Upper lobe of right lung (tissue), 1 donor: ENCODE measurements around the gene ZNF407. TPM values are rescaled to one million over a fixed set of nuclear protein-coding genes. Genes with fewer than 3 reads are reported as not detected.

Experiments
- ATAC-seq: fragments of 200-7000 bp; cut with Tn5 transposase; one replicate; pipeline ENCODE4 v1.9.1; 2020; ENCODE audit warnings: mild to moderate bottlenecking, moderate library complexity
- DNase-seq: peaks from one replicate; pipeline ENCODE4 v3.0.0-alpha.2; 2020
- H3K27ac ChIP-seq: fragments of 200-600 bp; one replicate; pipeline ENCODE4 v1.8.0; 2022
- H3K27me3 ChIP-seq: fragments of 200-600 bp; one replicate; pipeline ENCODE4 v1.8.0; 2022; ENCODE audit warnings: mild to moderate bottlenecking
- H3K36me3 ChIP-seq: fragments of 200-600 bp; one replicate; pipeline ENCODE4 v1.8.0; 2022
- H3K4me1 ChIP-seq: fragments of 200-600 bp; one replicate; pipeline ENCODE4 v1.8.0; 2022
- H3K4me3 ChIP-seq: fragments of 200-600 bp; one replicate; pipeline ENCODE4 v1.8.0; 2022; ENCODE audit warnings: mild to moderate bottlenecking
- H3K9me3 ChIP-seq: fragments of 200-600 bp; one replicate; pipeline ENCODE4 v1.8.0; 2022
- intact Hi-C: fragments of 100-400 bp; cut with DNase I; formaldehyde crosslinking; loops from one replicate; pipeline ENCODE4 v1.11.0; 2022
- total RNA-seq: library from RNA; stranded (reverse); fragmentation: NEBNext Ultra II Directional; extraction: Animal tissue kit (Norgen Biotek cat#: 25700); gene quantifications from one replicate; pipeline ENCODE4 v1.2.1, GENCODE V29; 2021
- TF ChIP-seq, protein P1 (sequence below): fragments of 200-600 bp; IDR thresholded peaks from one replicate; pipeline ENCODE4 v1.8.0; 2022; ENCODE audit warnings: antibody characterized with exemption
- donor health status: DM: no; HTN: yes; CAD: no; lungs with severe emphysema.

Gene ZNF407
- total RNA-seq, 1 donor from 2014 or later, result 18.4 TPM

DNA sequence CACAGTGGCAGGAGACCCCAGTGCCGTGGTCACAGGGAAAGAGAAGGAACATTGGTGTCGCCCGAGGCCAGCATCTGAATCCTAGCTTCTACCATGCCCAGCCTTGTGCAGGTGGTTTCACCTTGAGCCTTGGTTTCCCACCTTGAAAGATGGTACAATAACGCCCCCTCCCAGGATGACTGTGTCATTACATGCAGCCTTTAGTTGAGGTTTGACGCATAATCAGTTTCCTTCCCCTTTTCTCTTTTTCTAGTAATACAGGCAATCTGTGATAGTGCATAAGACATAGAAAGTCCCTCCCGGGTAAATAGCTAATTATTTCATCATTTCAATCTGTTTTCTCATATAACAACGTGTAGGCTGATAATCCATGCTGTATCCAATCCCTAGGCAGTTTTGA lies 29.8 kb upstream of the ZNF407 start:
- H3K4me1 ChIP-seq, result no peaks in the 10 kb centered on the region
- intact Hi-C loops, result no loop called here
- no peak overlapping the region for H3K4me3 ChIP-seq
- no peaks in the 10 kb centered on the region for H3K9me3 ChIP-seq
- no peaks in the 10 kb centered on the region for H3K36me3 ChIP-seq
- TF ChIP-seq, protein P1, sequence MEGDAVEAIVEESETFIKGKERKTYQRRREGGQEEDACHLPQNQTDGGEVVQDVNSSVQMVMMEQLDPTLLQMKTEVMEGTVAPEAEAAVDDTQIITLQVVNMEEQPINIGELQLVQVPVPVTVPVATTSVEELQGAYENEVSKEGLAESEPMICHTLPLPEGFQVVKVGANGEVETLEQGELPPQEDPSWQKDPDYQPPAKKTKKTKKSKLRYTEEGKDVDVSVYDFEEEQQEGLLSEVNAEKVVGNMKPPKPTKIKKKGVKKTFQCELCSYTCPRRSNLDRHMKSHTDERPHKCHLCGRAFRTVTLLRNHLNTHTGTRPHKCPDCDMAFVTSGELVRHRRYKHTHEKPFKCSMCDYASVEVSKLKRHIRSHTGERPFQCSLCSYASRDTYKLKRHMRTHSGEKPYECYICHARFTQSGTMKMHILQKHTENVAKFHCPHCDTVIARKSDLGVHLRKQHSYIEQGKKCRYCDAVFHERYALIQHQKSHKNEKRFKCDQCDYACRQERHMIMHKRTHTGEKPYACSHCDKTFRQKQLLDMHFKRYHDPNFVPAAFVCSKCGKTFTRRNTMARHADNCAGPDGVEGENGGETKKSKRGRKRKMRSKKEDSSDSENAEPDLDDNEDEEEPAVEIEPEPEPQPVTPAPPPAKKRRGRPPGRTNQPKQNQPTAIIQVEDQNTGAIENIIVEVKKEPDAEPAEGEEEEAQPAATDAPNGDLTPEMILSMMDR, result no peak
- no peak overlapping the region for H3K27ac ChIP-seq
- ATAC-seq (peak; percentile 48), DNase-seq (no peak)
- no peaks in the 10 kb centered on the region for H3K27me3 ChIP-seq

- Histone ChIP-seq H3K27me3 (no peaks in the 10 kb centered on the region), H3K4me3 (no peak overlapping the region), H3K9me3 (no peaks in the 10 kb centered on the region), H3K4me1 (no peaks in the 10 kb centered on the region), H3K27ac (no peak overlapping the region), H3K36me3 (no peaks in the 10 kb centered on the region)
- ATAC-seq (no peak), DNase-seq (no peak)
- intact Hi-C loops, result no loop called here
- TF ChIP-seq, protein P1, result no peak
Measured at GRCh38 chr18:74569401-74569800, 28.3 kb upstream of the ZNF407 start.

DNA sequence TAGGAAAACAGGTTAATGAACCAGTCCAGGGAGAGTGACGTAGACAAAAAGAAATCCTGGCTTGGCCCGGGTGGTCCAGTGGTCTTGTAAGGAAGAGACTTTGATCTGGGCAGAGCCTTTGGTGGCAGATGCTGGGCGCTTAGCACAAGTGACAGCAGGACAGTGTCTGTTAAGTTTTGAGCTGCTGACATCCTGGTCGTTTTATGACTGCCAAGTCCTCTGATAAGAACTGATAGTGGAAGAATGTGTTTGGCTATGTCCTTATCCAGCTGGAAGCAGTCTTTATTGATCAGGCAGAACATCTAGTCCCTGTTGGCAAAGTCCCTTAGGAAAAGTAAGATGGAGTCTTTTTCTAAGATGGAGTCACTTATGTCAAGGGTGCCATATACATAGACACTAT lies 27.4 kb upstream of the ZNF407 start:
- Histone ChIP-seq H3K4me1 (no peaks in the 10 kb centered on the region), H3K4me3 (no peak overlapping the region), H3K9me3 (no peaks in the 10 kb centered on the region), H3K27me3 (no peaks in the 10 kb centered on the region), H3K27ac (no peak overlapping the region), H3K36me3 (no peaks in the 10 kb centered on the region)
- DNase-seq (no peak), ATAC-seq (no peak)
- intact Hi-C loops, result no loop called here
- TF ChIP-seq, protein P1, result no peak

DNA sequence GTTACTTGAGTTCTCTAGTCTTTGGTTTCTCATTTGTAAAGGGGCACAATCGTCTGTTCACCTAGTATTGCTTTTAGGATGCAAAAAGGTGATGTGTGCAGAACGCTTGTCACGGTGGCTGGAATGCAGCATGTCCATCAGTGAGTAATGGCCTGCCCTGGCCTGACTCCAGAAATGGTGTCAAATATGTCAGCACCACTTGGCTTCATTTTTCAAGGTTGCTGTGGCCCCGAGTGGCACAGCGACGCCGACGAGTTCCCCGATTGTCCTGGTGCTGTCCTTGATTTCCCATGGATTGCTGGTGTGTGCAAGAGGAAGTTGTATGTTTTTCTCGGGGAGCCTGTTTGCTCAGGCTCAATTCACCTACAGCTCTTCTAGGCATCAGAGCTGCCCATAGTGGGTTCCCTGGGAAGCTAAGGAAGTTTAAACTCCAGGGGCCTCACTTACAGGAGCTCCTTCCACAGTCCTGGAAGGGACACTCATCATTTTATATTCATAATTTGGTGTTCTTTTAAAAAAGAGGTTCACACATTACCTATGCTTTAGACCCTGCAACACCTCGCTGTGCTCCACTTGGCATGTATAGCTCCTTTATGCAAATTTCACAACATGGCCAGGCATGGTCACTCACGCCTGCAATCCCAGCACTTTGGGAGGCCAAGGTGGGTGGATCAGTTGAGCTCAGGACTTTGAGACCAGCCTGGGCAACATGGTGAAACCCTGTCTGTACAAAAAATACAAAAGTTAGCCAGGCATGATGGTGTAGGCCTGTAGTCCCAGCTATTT lies 25.6 kb upstream of the ZNF407 start:
- H3K9me3 ChIP-seq, result no peaks in the 10 kb centered on the region
- H3K36me3 ChIP-seq, result no peaks in the 10 kb centered on the region
- ATAC-seq, result no peak
- intact Hi-C loops, result no loop called here
- no peak for DNase-seq
- H3K4me1 ChIP-seq, result no peaks in the 10 kb centered on the region
- H3K27ac ChIP-seq, result no peak overlapping the region
- TF ChIP-seq, protein P1, result no peak
- H3K4me3 ChIP-seq, result no peak overlapping the region
- no peaks in the 10 kb centered on the region for H3K27me3 ChIP-seq

GRCh38 chr18:74573053-74573452 lies 24.6 kb upstream of the ZNF407 start:
- Histone ChIP-seq H3K27ac (no peak overlapping the region), H3K27me3 (no peaks in the 10 kb centered on the region), H3K4me1 (no peaks in the 10 kb centered on the region), H3K36me3 (no peaks in the 10 kb centered on the region), H3K9me3 (no peaks in the 10 kb centered on the region), H3K4me3 (no peak overlapping the region)
- DNase-seq (no peak), ATAC-seq (no peak)
- intact Hi-C loops, result no loop called here
- TF ChIP-seq, protein P1, result no peak
